Cardiac muscle cell (in vitro differentiated cells and primary cell): ENCODE data around the gene SEPHS1. TPM values are rescaled to one million over a fixed set of nuclear protein-coding genes. Genes with fewer than 3 reads are reported as not detected.

ENCODE experiments used
- DNase-seq, 2 donors: peaks; one replicate each; pipeline versions ENCODE4 v3.0.0 to v3.0.0-alpha.2; 2010 to 2017; ENCODE audit warnings: low read depth in 1 of 2, low spot score in 1 of 2
- H3K27ac ChIP-seq: fragments of 200-600 bp; sonication (generic); 2 replicates; pipeline ENCODE4 v1.5.1; 2016
- H3K27me3 ChIP-seq: fragments of 200-600 bp; sonication (generic); 2 replicates; pipeline ENCODE4 v1.6.0; 2016; ENCODE audit warnings: control low read depth
- H3K36me3 ChIP-seq: fragments of 200-600 bp; sonication (generic); 2 replicates; pipeline ENCODE4 v1.5.1; 2016; ENCODE audit warnings: control low read depth
- H3K4me1 ChIP-seq: fragments of 200-600 bp; sonication (generic); 2 replicates; pipeline ENCODE4 v1.8.1; 2017; ENCODE audit warnings: low read depth, mild to moderate bottlenecking, mixed run types
- H3K4me3 ChIP-seq: fragments of 200-600 bp; sonication (generic); 2 replicates; pipeline ENCODE4 v1.5.1; 2016; ENCODE audit warnings: mild to moderate bottlenecking
- H3K9me3 ChIP-seq: fragments of 200-600 bp; sonication (generic); 2 replicates; pipeline ENCODE4 v1.5.1; 2017; ENCODE audit warnings: low read depth, mild to moderate bottlenecking, control low read depth
- polyA plus RNA-seq: library from polyadenylated mRNA; unstranded; fragments of >200 nt; fragmentation: Nextera tagmentation; extraction: Ambion mirVana; gene quantifications from 2 replicates; pipeline ENCODE4 v1.2.1, GENCODE V29; 2016
- total RNA-seq: library from RNA; depleted of rRNA; stranded (reverse); fragments of >200 nt; gene quantifications from 2 replicates; pipeline ENCODE4 v1.2.3, GENCODE V29; 2016
- TF ChIP-seq, protein P1 (sequence below): IDR thresholded peaks from 2 replicates; pipeline ENCODE4 v1.5.1; 2012; ENCODE audit warnings: low read depth, mild to moderate bottlenecking, low read length

Gene SEPHS1
- total and polyA plus RNA-seq, 2 experiments from 2014 or later: 69.5 to 99.7 TPM

DNA sequence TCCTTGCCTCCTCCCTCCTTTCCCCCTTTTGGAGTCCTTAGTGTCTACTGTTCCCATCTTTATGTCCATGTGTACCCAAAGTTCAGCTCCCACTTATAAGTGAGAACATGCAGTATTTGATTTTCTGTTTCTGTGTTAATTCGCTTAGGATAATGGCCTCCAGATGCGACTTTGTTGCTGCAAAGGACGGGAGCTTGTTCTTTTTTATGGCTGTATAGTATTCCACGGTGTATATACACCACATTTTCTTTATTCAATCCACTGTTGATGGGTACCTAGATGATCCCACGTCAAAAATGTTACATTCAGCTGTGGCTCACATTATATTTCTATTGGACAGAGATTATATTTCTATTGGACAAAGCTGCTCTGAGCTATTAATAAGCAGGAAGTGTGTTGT lies 24.4 kb upstream of the SEPHS1 start:
- H3K36me3 ChIP-seq: no peaks in the 10 kb centered on the region
- TF ChIP-seq, protein P1, sequence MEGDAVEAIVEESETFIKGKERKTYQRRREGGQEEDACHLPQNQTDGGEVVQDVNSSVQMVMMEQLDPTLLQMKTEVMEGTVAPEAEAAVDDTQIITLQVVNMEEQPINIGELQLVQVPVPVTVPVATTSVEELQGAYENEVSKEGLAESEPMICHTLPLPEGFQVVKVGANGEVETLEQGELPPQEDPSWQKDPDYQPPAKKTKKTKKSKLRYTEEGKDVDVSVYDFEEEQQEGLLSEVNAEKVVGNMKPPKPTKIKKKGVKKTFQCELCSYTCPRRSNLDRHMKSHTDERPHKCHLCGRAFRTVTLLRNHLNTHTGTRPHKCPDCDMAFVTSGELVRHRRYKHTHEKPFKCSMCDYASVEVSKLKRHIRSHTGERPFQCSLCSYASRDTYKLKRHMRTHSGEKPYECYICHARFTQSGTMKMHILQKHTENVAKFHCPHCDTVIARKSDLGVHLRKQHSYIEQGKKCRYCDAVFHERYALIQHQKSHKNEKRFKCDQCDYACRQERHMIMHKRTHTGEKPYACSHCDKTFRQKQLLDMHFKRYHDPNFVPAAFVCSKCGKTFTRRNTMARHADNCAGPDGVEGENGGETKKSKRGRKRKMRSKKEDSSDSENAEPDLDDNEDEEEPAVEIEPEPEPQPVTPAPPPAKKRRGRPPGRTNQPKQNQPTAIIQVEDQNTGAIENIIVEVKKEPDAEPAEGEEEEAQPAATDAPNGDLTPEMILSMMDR: no peak
- H3K4me3 ChIP-seq: no peak overlapping the region
- no peaks in the 10 kb centered on the region for H3K4me1 ChIP-seq
- no peaks in the 10 kb centered on the region for H3K9me3 ChIP-seq
- H3K27me3 ChIP-seq: no peaks in the 10 kb centered on the region
- DNase-seq: no peak
- no peak overlapping the region for H3K27ac ChIP-seq

DNA sequence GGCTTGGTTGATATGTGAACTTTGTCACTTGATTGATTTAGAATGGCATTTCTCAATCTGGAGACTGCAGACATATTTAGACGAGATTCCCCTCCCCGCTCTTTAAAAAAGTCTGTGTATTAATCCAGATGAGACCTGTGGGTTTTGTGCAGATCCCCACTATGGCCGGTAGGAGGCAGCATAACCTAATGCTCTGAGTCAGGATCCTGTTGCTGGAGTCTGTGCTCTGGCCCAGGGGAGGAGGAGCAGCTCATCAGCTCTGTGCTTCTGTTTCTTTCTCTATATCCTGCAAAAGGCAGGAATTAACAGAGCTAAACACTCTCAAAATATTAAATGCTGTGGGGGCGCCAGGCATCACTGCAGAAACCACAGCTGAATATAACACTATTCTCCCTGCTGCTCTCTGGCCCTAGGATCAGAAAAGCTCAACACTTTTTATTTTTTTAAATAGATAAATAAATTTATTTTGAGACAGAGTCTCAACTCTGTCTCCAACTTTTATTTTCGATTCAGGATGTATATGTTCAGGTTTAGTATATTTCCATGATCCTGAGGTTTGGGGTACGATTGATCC lies 23.9 kb upstream of the SEPHS1 start:
- no peaks in the 10 kb centered on the region for H3K36me3 ChIP-seq
- no peaks in the 10 kb centered on the region for H3K4me1 ChIP-seq
- DNase-seq: peak; percentile 88 to 90
- H3K27me3 ChIP-seq: no peaks in the 10 kb centered on the region
- H3K9me3 ChIP-seq: no peaks in the 10 kb centered on the region
- H3K4me3 ChIP-seq: no peak overlapping the region
- H3K27ac ChIP-seq: no peak overlapping the region
- TF ChIP-seq, protein P1: peak; percentile 97

DNA sequence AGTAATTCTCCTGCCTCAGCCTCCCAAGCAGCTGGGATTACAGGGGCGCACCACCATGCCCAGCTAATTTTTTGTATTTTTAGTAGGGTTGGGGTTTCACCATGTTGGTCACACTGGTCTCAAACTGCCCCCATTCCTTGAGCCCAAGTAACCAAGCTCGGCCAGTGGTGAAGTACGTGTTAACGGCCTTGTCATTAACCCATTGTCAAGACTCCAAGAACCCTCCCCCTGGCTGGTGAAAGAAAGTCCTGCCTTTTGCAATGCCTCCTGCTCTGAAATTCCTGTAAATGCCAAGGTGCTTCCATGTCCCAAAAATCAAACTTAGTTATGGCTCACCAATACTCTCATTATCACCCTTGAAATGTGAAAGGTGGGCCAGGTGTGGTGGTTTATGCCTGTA lies 18.8 kb upstream of the SEPHS1 start:
- no peak for DNase-seq
- Histone ChIP-seq H3K4me3 (no peak overlapping the region), H3K27me3 (no peaks in the 10 kb centered on the region), H3K36me3 (no peaks in the 10 kb centered on the region), H3K9me3 (no peaks in the 10 kb centered on the region), H3K4me1 (no peaks in the 10 kb centered on the region), H3K27ac (no peak overlapping the region)
- TF ChIP-seq, protein P1: no peak

DNA sequence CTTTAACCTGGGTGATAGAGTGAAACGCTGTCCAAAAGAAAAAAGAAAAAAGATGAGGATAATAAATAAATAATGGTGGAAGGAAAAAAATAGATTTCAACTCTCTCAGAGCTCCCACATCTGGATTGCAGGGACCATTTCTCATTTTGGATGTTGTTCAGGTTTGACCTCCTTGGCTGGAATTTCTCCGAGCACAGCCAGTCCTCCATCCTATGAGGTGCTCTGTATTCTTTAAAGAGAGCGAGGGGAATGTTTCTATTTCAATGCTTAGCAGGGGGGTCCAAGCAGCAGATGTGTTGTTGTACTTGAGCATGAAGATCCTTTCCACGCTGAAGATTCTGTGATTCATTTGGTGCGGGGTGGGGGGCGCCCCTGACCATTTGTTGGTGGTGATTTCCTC lies 17.7 kb upstream of the SEPHS1 start:
- no peaks in the 10 kb centered on the region for H3K9me3 ChIP-seq
- H3K36me3 ChIP-seq: no peaks in the 10 kb centered on the region
- TF ChIP-seq, protein P1: no peak
- H3K4me1 ChIP-seq: no peaks in the 10 kb centered on the region
- no peaks in the 10 kb centered on the region for H3K27me3 ChIP-seq
- H3K4me3 ChIP-seq: no peak overlapping the region
- DNase-seq: no peak
- H3K27ac ChIP-seq: no peak overlapping the region

DNA sequence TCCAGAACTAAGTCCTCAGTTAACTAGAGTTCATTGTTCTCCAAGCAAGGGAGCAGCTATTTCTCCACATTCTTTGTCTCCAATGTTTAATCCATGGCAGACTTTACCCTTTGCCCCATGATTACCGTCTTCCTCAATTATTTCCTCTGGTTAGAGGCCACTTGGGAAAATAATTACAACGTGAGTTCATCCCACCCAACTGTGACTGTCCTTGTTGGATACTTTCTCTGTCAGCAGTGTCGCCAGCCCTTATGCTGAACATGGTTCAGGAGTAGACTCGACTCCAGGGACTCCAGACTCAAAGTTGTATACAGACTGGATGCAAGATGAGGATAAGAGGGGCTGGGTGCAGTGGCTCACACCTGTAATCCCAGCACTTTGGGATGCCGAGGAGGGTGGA lies 17.1 kb upstream of the SEPHS1 start:
- Histone ChIP-seq H3K27ac (no peak overlapping the region), H3K4me1 (no peaks in the 10 kb centered on the region), H3K4me3 (no peak overlapping the region), H3K36me3 (no peaks in the 10 kb centered on the region), H3K9me3 (no peaks in the 10 kb centered on the region), H3K27me3 (no peaks in the 10 kb centered on the region)
- DNase-seq: no peak
- TF ChIP-seq, protein P1: no peak
